A673 (cell line): Measurements from ENCODE around the gene CD83.

ENCODE experiments used
- CTCF ChIP-seq: fragments of 300-800, 200-600 bp; sonication (generic); conservative IDR thresholded peaks from 2 replicates; pipeline ENCODE4 v1.5.1; 2017; ENCODE audit warnings: low read depth, mild to moderate bottlenecking, antibody characterized with exemption, low read length, moderate library complexity, mixed read lengths
- EZH2 ChIP-seq: fragments of 200-600 bp; sonication (generic); IDR thresholded peaks from 2 replicates; pipeline ENCODE4 v1.6.1; 2017; ENCODE audit warnings: borderline replicate concordance, low read depth, mild to moderate bottlenecking, mixed read lengths, antibody characterized with exemption, low read length; ENCODE audit not compliant: poor library complexity, severe bottlenecking

GRCh38 chr6:14148471-14148870 lies 30.9 kb downstream of the CD83 start:
- TF ChIP-seq EZH2 (no peak), CTCF (no peak)
